Measurements from ENCODE around the gene UTP11. TPM values are rescaled to one million over a fixed set of nuclear protein-coding genes. Genes with fewer than 3 reads are reported as not detected.

The UTP11 gene
- total and polyA plus RNA-seq, 2 donors (not counting 3 experiments of a cell fraction or from before 2014, with no cell fraction given), result 20.1 to 54.1 TPM

DNA sequence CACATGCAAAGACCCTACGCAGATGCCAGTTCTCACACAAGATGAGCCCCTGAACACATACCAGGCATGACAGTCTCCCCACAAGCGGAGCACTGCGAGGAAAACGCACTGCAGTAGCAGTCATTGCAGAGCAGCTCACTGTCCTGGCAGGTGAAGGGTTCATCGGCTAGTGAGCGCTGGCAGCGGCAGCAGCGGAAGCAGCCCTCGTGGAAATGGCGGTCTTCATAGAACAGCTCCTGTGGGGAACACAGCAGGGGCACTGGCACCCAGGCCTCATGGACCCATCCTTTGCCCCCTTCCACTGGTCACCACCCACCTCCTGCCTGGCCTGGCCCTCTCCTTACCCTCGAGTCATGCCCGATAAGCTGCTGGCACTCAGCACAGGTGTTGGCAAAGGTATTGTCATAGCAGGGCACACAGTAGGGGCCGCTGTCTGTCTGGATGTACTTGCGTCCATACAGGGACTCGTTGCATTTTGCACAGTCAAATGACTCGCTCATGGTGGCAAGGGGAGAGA is 13.6 kb upstream of the UTP11 start:
- peak overlapping the region; percentile 95 for H3K9ac ChIP-seq (replicated peaks; ENCODE audit: extremely low read depth, insufficient read depth, low read length)
- no peaks in the 10 kb centered on the region for H3K27me3 ChIP-seq (ENCODE audit: control insufficient read depth in 2 of 2, insufficient read depth in 2 of 2, low read length in 2 of 2)
- no peak for DNase-seq (ENCODE audit: low read depth, low spot score)
- CTCF ChIA-PET, result interaction anchor here (1.1 to 1.8 kb wide), 4 partner anchors 8 to 48 kb away, joined by 3 to 11 read pairs (median 6); partner anchors contain the start of gene POU3F1
- H3K4me2 ChIP-seq (ENCODE audit: insufficient read depth, low read length), result peak overlapping the region; percentile 66
- no peaks in the 10 kb centered on the region for H4K20me1 ChIP-seq (replicated peaks; ENCODE audit: control insufficient read depth, extremely low read depth, insufficient read depth, low read length)
- H3K4me1 ChIP-seq (ENCODE audit: control insufficient read depth, extremely low read depth, insufficient read depth, low read length), result peaks cover 65% of the 10 kb centered on the region
- TF ChIP-seq CTCF (IDR thresholded peaks at IDR 0.05; ENCODE audit: extremely low read depth in 1 of 2, insufficient read depth in 1 of 2, low read depth in 1 of 2, low read length in 2 of 2) (no peak), EZH2 (IDR thresholded peaks at IDR 0.05; ENCODE audit: borderline replicate concordance, low read depth, low read length, severe bottlenecking) (no peak), MYC (IDR thresholded peaks at IDR 0.05; ENCODE audit: low read depth, low read length) (no peak), FOS (IDR thresholded peaks at IDR 0.05; ENCODE audit: borderline replicate concordance, insufficient read depth, low read length) (no peak), JUN (IDR thresholded peaks at IDR 0.05; ENCODE audit: borderline replicate concordance, insufficient read depth, insufficient read length, low read depth) (no peak), GATA2 (IDR thresholded peaks at IDR 0.05; ENCODE audit: insufficient read depth, insufficient read length, low read depth, low read length) (no peak), POLR2AphosphoS5 (IDR thresholded peaks at IDR 0.05; ENCODE audit: insufficient read depth, low read depth, low read length) (no peak), POLR2A (IDR thresholded peaks at IDR 0.05; ENCODE audit: low read depth, low read length) (no peak)
- TF ChIP-seq, protein P1, sequence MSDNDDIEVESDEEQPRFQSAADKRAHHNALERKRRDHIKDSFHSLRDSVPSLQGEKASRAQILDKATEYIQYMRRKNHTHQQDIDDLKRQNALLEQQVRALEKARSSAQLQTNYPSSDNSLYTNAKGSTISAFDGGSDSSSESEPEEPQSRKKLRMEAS (IDR thresholded peaks at IDR 0.05; ENCODE audit: insufficient read depth, insufficient read length), result no peak
- no peaks in the 10 kb centered on the region for H3K9me3 ChIP-seq (replicated peaks; ENCODE audit: control insufficient read depth, insufficient read depth, low read length)
- H3K79me2 ChIP-seq (ENCODE audit: control insufficient read depth, insufficient read depth, low read length), result peaks cover 34% of the 10 kb centered on the region
- dilution Hi-C loops (cut with MboI; ENCODE audit: extremely low pct_ligation_motif_present, low sequenced_read_pairs) (no loop called here), intact Hi-C loops (cut with micrococcal nuclease) (loop anchor here (1.0 to 10.0 kb wide), 2 partner anchors 9 to 404 kb away; partner anchors contain the start of genes GNL2 and SF3A3)
- FAIRE-seq, result no peak
- H2AFZ ChIP-seq (ENCODE audit: low read depth, low read length), result no peak overlapping the region
- no peaks in the 10 kb centered on the region for H3K9me1 ChIP-seq (replicated peaks; ENCODE audit: control insufficient read depth, extremely low read depth, insufficient read depth, low read length)
- H3K4me3 ChIP-seq (replicated peaks in 1 of 3; ENCODE audit: insufficient read depth in 1 of 3, low read depth in 1 of 3, low read length in 3 of 3), result peak overlapping the region in 1 of 3 experiments; percentile 15
- peak overlapping the region; percentile 99 for H3K27ac ChIP-seq (ENCODE audit: insufficient read depth, low read depth, low read length)
- peaks cover 9 to 17% of the 10 kb centered on the region in 2 experiments for H3K36me3 ChIP-seq (ENCODE audit: control insufficient read depth in 2 of 2, extremely low read depth in 1 of 2, insufficient read depth in 2 of 2, low read length in 2 of 2)
- BruUV-seq (replicated peaks), result no TSS peak
- POLR2A ChIA-PET, result interaction anchor here (2.1 to 2.8 kb wide), 2 partner anchors 14 to 17 kb away, joined by 10 to 14 read pairs; partner anchors contain the start of gene UTP11
